Activated CD8-positive, alpha-beta memory T cell treated with anti-CD3 and anti-CD28 coated beads for 24 hours (primary cell): Measurements from ENCODE around the gene AMN.
"Not testable (repeated sequence)": the region's sequence is repeated elsewhere in the genome, so short reads cannot be mapped to it uniquely, and the experiment has no call there.

Experiments
- DNase-seq: peaks from one replicate; pipeline ENCODE4 v3.0.0-alpha.2; 2020

AMN gene

DNA sequence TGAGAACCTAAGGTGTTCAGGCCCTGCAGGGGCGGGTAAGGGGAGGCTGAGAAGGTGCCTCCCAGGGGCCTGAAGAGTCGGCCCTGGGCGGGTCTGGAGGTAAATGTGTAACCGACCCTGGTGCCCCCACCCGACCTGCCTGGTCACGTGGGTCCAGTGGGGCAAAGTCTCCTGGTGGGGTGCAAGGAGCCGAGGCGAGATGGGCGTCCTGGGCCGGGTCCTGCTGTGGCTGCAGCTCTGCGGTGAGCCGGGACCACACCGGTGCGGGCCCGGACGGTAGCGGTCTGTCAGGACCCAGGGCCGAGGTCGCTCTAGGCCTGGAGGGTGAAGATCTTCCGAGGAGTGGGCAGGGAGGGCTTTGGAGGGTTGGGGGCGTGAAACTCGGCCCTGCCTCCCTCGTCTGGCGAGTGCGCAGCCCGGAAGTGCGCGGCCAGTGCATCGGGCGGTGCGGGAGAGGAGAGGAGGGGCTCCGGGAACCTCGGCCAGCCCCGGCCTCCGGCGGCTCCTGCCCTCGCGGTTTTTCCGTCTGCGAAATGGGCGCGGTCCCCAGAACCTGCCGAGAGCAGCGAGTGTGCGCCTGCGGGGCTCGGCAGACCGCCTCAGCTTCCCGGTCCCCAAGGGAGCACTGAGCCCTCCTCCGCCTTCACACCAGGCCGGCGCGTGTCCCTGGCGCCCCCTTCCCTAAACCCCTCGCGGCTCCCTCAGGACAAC lies at the start of gene AMN:
AMN (plus strand) TSS at position 174 of the 711 bp plus-strand sequence; CDS start at position 200, 26 bp downstream.
- DNase-seq: no peak

GRCh38 chr14:102873131-102873530 lies 49.3 kb upstream of the AMN start:
- DNase-seq: no peak

DNA sequence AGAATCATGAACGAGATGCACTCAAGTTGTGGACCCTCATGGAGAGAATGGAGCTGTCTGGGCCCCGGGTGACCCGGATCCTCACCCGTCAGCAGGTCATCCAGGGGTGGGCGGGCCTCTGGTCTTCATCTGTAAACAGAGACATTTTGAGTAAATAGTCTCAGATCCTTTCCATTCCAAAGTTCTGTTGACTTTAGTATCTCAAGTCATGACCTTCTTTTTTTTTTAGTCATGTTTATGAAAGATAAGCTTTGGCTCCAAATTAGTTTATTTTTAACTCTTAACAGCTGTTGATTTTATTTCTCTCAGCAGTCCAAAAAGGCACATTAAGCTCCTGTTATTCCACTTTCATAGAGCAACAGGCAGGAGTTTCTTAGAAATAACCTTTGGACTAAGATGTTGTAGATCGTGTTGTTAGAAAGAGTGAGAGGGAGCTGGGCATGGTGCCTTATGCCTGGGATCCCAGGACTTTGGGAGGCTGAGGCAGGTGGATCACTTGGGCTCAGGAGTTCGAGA lies 48.9 kb upstream of the AMN start:
- no peak for DNase-seq

DNA sequence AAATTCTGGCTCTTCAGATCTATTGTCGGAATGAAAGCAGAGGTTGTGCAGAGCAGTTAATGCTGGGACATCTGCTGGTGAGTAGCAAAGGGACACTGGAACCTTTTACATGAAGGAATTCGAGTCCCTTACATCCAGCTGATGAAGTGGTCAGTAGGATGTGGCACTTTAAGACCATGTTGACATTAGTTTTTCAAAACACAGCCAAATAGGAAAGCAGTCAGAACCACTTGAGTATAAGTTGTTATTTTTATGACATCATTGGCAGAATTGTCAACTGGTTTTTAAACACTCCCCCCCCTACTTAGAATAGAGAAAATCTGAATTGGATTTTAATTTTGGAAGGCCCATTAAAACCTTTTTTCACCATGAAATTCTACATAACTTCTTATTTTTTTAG lies 46.8 kb upstream of the AMN start:
- no peak for DNase-seq

DNA sequence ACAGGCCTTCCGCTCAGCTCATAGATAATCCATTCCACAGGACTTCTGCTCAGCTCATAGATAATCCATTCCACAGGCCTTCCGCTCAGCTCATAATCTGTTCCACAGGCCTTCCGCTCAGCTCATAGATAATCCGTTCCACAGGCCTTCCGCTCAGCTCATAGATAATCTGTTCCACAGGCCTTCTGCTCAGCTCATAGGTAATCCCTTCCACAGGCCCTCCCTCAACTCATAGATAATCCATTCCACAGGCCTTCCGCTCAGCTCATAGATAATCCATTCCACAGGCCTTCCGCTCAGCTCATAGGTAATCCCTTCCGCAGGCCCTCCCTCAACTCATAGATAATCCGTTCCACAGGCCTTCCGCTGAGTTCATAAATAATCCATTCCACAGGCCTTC lies 45.0 kb upstream of the AMN start:
- DNase-seq: not testable (repeated sequence)

DNA sequence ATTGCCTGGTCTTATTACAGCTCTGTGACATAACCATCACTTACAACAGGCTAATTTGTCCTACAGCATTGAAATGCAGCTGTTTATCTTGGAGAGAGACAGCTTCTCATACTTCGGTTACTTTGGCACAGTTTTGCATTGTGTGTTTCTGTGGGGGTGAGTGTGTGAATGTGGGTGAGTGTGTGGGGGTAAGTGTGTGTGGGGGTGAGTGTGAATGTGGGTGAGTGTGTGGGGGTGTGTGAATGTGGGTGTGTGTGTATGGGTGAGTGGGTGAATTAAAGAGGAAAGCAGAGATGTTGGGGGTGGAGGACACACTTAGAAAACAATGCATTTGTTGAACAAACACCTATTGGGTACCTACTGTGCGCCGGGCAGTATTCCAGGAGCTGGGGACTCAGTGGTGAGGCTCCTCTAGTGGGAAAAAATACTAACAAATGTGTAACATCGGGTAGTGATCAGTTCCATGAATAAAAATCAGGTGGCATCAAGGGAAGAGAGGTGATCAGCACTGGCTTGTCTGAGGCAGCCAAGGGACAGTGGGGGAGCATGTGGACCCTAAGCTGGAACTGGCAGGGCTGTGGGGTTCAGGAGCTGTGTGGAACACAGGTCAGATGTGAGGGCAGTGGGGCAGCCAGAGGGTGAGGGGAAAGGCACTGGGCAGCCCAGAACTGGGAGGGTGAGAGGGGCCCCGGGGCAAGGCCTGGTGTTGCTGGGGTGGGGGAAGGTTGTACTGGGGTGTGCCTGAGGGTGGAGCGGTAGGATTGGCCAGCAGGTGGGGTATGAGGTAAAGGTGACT lies 44.1 kb upstream of the AMN start:
- no peak for DNase-seq

DNA sequence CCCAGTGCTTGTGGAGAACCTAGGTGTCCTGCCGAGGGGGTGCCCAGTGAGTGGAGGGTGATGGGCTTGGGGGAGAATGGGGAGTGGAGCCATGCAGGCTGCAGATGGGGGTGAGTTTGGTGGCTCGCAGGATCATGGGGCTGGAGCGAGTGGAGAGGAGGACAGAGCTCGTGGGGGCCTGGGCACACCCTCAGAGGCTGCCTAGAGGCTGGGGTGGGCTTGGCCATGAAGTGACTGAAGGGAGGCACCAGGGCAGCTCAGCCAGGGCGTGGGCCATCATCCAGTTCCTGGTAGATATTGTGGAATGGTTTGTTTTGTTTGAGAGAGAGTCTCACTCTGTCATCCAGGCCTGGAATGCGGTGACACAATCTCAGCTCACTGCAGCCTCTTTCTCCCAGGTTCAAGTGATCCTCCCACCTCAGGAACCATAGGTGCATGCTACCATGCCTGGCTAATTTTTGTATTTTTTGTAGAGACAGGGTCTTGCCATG lies 43.4 kb upstream of the AMN start:
- no peak for DNase-seq

DNA sequence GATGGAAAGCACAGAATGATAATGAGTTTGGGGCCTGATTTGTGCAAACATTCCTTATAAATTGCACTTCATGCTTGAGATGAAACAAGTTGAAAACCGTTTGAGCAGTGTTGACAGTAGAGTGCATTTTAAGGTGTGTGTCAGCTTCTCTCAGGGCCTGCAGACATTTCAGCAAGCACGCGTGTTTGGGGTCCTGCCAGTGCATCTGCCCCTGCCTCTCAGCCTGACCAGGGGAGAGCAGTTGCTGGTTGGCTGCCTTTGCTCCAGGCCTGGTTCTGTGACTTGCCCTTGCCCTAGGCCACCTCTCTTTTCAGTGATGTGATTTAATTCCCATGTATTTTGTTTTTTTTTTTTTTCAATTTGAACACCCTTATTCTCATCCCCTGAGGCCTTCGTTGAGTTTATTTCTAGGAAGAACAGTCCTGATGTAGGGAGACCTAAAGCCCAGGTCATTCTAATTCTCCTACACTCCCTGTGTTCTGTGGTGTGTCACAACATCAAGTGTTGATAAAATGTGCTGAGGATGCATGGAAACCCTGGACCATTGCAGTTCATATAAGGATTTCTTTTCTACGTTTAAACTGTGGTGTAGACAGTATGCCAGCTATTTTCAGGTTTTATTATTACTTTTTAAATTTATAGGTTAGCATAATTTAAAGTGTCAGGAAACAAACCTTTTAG lies 40.1 kb upstream of the AMN start:
- DNase-seq: no peak

DNA sequence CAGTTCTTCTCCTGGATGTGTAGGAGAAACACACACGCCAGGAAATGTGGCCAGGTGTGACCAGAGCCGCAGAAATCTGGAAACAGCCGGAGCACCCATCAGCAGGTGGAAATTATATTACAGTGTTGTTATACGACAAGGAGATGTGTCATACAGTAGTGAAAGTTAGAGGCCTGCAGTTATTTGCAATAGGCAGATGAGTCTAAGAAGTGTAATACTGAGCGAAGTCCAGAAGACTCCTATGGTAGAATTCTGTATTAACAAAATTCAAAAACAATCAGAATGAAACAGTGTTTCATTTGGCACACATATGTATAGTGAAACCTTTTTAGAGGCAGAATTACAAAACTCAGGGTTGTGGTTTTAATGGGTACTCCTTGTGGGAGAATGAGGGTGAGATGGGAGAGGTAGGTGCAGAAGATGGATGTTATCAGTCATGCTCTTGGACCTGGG lies 39.3 kb upstream of the AMN start:
- no peak for DNase-seq

DNA sequence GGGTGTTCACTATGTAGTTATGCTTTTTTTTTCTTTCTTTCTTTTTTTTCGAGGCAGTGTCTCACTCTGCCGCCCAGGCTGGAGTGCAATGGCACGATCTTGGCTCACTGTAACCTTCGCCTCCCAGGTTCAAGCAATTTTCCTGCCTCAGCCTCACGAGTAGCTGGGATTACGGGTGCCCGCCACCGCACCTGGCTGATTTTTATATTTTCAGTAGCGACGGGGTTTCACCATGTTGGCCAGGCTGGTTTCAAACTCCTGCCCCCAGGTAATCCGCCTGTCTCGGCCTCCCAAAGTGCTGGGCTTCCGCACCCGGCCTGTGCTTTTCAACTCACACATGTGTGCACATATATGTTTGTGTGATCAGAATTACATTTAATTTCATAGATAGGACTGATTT lies 38.9 kb upstream of the AMN start:
- no peak for DNase-seq

GRCh38 chr14:102885737-102886447 lies 36.6 kb upstream of the AMN start:
- no peak for DNase-seq

GRCh38 chr14:102888748-102889147 lies 33.7 kb upstream of the AMN start:
- DNase-seq: no peak

DNA sequence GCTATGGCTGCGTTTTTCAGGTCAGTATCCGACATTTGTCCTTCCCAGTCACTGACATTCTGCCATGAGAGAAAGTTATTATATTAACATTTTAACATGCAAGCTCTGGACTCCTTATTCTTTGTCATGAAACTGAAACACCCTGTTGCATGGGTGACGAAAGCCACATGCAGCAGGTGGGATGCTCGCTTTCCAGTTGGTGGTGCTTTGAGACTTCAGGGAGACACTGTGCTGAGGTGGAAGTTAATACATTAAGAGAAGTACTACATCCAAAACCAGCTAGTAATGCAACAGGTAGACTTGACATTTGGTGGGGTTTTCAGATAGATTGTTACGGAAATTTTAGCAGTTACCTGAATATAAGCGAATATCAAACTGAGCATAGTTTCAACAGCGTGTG lies 32.8 kb upstream of the AMN start:
- no peak for DNase-seq

DNA sequence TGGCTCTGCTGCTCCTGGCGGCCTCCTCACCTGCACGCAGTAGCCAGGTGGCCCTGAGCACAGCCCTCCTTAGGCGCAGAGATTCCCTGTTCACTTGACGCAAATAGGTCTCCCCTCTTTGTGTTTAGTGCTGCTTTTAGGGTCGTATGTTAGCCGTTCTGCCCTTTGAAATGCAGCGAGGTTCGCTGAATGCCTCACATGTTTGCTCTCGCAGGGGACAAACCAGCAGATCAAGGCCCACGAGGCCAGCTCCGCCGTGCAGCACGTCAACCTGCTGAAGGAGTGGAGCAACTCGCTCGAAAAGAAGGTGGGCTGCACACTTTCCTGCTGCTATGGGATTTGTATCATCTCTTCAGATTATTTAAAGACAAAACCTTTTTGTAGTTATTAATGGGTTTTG lies 31.4 kb upstream of the AMN start:
- DNase-seq: no peak

DNA sequence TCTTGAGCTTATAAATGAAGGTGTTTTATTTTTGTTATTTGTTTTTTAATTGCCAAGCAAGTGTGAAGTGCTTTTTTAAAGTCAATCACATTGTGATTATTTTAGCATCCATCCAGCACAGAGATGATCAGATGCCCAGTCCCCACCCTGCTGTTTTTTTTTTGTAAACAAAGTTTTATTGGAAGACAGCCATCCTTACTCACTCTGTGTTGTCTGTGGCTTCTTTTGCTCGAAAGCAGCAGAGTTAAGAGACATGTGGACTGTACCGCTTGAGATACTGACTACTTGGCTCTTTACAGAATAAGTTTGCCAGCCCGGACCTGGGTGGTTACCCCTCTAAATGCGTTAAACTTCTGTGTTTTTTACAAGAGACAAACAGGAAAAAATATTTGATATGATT lies 30.9 kb upstream of the AMN start:
- DNase-seq: no peak

DNA sequence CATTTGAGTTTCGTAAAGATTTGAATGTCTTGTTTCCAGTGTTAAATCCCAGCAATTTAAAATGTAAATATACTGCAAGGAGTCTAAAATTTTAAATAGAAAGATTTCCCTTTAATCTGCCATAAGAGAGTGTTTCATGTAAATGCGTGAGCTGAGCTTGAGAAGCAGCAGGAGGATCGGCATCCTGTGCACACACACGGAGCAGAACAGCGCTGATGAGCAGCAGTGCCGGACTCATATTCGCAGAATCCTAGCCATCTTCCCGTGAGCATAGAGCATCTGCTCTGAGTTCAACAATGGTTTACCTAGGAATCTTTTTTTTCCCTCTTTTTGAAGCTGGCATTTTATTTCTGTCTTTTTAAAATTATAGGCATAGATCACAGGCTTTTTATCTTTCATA lies 29.8 kb upstream of the AMN start:
- no peak for DNase-seq

DNA sequence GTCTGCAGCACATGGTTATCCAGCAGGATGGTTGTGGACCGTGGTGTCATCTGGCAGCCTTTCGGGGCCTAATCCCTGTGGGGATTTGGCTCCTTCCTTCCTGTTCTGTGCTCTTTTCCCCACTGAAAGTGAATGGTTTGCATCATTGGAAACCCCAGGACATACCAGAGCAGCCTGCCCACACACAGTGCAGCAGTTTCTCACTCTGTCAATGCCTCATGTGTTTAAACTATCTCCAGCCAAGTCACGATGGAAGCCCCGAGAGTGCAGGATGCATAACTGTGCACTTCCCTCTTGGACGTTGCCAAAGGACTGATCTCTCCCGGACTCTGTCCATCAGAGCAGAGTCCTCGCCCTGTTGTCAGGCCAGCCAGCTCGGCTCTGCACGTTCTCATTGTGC lies 29.0 kb upstream of the AMN start:
- no peak for DNase-seq

GRCh38 chr14:102896735-102897134 lies 25.7 kb upstream of the AMN start:
- DNase-seq: not testable (repeated sequence)

DNA sequence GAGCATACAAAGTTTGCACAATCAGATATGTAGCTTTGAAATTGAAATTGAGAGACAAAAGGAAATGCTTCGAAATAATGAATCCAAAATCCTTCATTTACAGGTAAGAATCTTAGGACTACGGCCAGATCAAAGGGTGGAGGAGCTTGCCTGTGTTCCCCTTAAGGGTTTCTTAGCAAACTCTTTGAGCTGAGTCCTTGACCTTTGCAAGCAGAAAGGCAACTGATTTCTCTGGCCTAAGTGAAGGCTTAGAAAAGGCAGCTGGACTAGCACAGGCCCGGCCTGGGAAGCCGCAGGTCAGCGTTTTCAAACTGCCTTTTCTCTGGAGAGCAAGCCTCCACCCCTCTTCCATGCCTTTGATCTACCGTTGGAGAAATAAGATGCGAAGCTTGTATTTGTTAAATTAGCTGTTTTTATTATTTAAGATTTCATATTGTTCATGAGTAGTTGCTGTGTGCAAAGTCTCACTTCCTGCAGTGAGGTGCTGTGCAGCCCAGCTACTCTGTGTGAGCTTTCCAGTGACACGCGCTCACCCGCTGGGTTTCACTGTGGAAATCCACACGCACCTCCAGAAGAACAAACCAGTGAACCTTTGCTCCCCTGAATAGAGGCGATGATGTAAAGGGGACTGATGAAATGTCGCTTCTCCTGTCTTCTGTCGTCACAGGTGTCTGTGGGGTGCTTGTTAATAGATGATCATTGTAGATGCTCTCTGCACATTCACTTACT lies 25.0 kb upstream of the AMN start:
- no peak for DNase-seq

DNA sequence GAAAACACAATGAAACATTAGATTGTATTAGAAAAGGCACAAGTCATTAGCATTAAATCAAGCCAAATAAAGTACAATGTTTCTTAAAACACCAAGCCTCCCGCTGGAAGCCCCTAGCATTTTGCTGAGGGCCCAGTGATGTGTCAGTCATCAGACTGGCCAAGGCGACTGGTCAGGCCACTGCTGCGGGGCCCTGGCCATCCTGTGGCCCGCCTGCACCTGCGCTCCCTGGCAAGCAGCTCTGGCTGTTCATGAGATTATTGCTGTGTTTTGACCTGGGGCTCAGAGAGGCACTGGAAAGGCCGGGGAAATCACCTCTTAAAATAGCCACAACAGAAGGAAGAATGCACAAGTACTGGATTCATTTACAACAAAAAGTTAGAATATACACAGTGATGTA lies 24.2 kb upstream of the AMN start:
- DNase-seq: no peak

GRCh38 chr14:102898776-102899515 lies 23.5 kb upstream of the AMN start:
- no peak for DNase-seq
